ENCODE results near the gene CHN1. TPM values are rescaled to one million over a fixed set of nuclear protein-coding genes. Genes with fewer than 3 reads are reported as not detected.

CHN1 gene
- total RNA-seq, 1 donor from 2014 or later = 45.0 TPM

DNA sequence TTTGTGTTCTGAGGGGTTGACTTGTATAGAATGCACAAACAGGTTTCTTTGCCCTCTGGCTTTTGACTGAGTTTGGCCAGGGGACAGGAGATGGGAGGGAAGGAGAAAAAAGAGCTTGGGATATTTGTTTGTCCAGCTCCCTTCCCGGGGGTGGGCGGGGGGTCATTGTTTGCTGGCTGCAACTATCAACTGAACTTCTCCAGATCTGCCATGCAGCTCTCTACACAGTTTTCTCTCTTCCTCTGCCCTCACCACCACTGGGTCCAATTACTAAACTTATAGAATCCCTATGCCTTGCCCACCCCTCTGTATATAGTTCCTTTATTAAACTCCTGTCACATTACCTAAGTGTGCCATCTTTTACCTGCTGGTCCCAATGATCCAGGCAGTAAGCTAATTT, 32.8 kb upstream of the CHN1 start:
- H2AFZ ChIP-seq (replicated peaks) = no peak overlapping the region
- H3K9ac ChIP-seq = no peak overlapping the region
- no peak overlapping the region for H3K4me3 Mint-ChIP-seq
- H3K4me1 Mint-ChIP-seq = peaks cover 4% of the 10 kb centered on the region
- no peaks in the 10 kb centered on the region for H3K9me3 ChIP-seq (ENCODE audit: low read depth)
- no peak for TF ChIP-seq EZH2 (IDR thresholded peaks at IDR 0.05)
- TF ChIP-seq, protein P1, sequence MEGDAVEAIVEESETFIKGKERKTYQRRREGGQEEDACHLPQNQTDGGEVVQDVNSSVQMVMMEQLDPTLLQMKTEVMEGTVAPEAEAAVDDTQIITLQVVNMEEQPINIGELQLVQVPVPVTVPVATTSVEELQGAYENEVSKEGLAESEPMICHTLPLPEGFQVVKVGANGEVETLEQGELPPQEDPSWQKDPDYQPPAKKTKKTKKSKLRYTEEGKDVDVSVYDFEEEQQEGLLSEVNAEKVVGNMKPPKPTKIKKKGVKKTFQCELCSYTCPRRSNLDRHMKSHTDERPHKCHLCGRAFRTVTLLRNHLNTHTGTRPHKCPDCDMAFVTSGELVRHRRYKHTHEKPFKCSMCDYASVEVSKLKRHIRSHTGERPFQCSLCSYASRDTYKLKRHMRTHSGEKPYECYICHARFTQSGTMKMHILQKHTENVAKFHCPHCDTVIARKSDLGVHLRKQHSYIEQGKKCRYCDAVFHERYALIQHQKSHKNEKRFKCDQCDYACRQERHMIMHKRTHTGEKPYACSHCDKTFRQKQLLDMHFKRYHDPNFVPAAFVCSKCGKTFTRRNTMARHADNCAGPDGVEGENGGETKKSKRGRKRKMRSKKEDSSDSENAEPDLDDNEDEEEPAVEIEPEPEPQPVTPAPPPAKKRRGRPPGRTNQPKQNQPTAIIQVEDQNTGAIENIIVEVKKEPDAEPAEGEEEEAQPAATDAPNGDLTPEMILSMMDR (IDR thresholded peaks at IDR 0.05) = no peak
- no peaks in the 10 kb centered on the region for H3K36me3 ChIP-seq
- H3F3A ChIP-seq (ENCODE audit: low read depth) = no peaks in the 10 kb centered on the region
- H3K36me3 Mint-ChIP-seq = no peaks in the 10 kb centered on the region
- peaks cover 6% of the 10 kb centered on the region for H3K9me3 Mint-ChIP-seq
- H3K27me3 Mint-ChIP-seq (ENCODE audit: insufficient read depth, low read depth) = peaks cover 8% of the 10 kb centered on the region
- DNase-seq (ENCODE audit: low spot score) = no peak
- no peaks in the 10 kb centered on the region for H3K79me2 ChIP-seq (ENCODE audit: low read depth)
- no peaks in the 10 kb centered on the region for H4K20me1 ChIP-seq (ENCODE audit: low read depth)
- no peak overlapping the region for H3K27ac ChIP-seq
- no peak overlapping the region for H3K4me2 ChIP-seq
- H3K27me3 ChIP-seq = no peaks in the 10 kb centered on the region
- H3K4me3 ChIP-seq = no peak overlapping the region
- no peaks in the 10 kb centered on the region for H3K4me1 ChIP-seq
- no peak overlapping the region for H3K27ac Mint-ChIP-seq

DNA sequence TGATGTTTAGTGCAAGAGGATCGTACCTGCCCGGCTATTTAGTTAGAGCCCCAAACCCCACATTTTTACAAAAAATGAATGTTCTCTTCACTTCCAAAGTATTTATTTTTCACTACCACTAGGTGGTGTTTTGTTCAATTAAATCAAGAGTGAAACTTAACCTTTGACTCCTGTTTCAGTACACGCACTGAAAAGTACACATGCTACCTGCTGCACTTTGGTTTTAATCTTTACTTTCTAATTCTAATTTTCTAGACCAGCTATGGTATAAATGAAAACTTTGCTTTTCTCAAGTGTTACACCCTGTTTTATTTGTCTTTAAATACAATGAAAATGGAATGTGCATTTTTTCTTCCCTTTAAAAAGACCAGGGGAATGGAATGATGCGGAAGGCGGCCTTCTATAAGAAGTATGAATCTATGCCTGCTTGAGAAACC, 31.4 kb upstream of the CHN1 start:
- H3K9me3 Mint-ChIP-seq = peaks cover 3% of the 10 kb centered on the region
- no peak overlapping the region for H3K27ac Mint-ChIP-seq
- Histone ChIP-seq H3K4me2 (no peak overlapping the region), H3K36me3 (no peaks in the 10 kb centered on the region), H3K9ac (no peak overlapping the region), H2AFZ (replicated peaks) (no peak overlapping the region), H3K79me2 (ENCODE audit: low read depth) (no peaks in the 10 kb centered on the region), H3K27me3 (no peaks in the 10 kb centered on the region), H3K27ac (no peak overlapping the region), H3K9me3 (ENCODE audit: low read depth) (no peaks in the 10 kb centered on the region), H3K4me1 (no peaks in the 10 kb centered on the region), H3K4me3 (no peak overlapping the region), H4K20me1 (ENCODE audit: low read depth) (no peaks in the 10 kb centered on the region), H3F3A (ENCODE audit: low read depth) (no peaks in the 10 kb centered on the region)
- peaks cover 6% of the 10 kb centered on the region for H3K27me3 Mint-ChIP-seq (ENCODE audit: insufficient read depth, low read depth)
- no peak overlapping the region for H3K4me3 Mint-ChIP-seq
- no peaks in the 10 kb centered on the region for H3K36me3 Mint-ChIP-seq
- peaks cover 4% of the 10 kb centered on the region for H3K4me1 Mint-ChIP-seq
- DNase-seq (ENCODE audit: low spot score) = peak; percentile 33
- TF ChIP-seq EZH2 (IDR thresholded peaks at IDR 0.05) = no peak
- TF ChIP-seq, protein P1 (IDR thresholded peaks at IDR 0.05) = peak; percentile 69

DNA sequence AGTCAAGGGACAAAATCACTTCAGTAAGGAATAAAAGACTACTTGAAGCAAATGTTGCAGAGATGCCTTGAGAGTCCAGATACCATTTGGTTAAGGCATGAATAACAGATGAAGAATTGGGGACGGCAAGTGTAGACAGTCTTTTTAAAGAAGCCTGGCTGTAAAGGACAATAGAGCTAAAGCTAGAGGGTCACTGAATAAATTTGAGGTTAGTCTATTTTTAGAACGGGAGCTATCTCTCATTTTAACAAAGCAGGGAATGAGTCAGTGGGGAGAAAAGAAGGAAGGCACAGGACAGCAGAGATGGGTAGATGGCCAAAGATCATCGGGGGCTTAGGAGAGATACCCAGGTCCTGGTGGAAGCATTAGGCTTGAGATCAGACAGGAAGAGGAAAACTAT, 30.6 kb upstream of the CHN1 start:
- Histone ChIP-seq H3K36me3 (no peaks in the 10 kb centered on the region), H3K9me3 (ENCODE audit: low read depth) (no peaks in the 10 kb centered on the region), H3K4me1 (no peaks in the 10 kb centered on the region), H3K4me3 (no peak overlapping the region), H3K9ac (no peak overlapping the region), H3K79me2 (ENCODE audit: low read depth) (no peaks in the 10 kb centered on the region), H3K4me2 (no peak overlapping the region), H3F3A (ENCODE audit: low read depth) (peaks cover 3% of the 10 kb centered on the region), H4K20me1 (ENCODE audit: low read depth) (no peaks in the 10 kb centered on the region), H3K27me3 (no peaks in the 10 kb centered on the region), H2AFZ (replicated peaks) (no peak overlapping the region), H3K27ac (no peak overlapping the region)
- Mint-ChIP-seq H3K9me3 (peaks cover 3% of the 10 kb centered on the region), H3K4me3 (no peak overlapping the region), H3K4me1 (peaks cover 4% of the 10 kb centered on the region), H3K27ac (no peak overlapping the region), H3K36me3 (no peaks in the 10 kb centered on the region), H3K27me3 (ENCODE audit: insufficient read depth, low read depth) (peaks cover 6% of the 10 kb centered on the region)
- DNase-seq (ENCODE audit: low spot score) = no peak
- TF ChIP-seq, protein P1 (IDR thresholded peaks at IDR 0.05) = no peak
- TF ChIP-seq EZH2 (IDR thresholded peaks at IDR 0.05) (no peak), EZH2phosphoT487 (IDR thresholded peaks at IDR 0.05) (no peak)

All from neural progenitor cell (in vitro differentiated cells).